Natural killer cell (primary cell): Measurements from ENCODE around the gene TAF4. TPM values are rescaled to one million over a fixed set of nuclear protein-coding genes. Genes with fewer than 3 reads are reported as not detected.

Source experiments
- ATAC-seq, 3 donors: fragments of 150-1000 bp in 2 of 3; fragments of 200-7000 bp in 1 of 3; cut with Tn5 transposase; 1 replicate in 1 of 3; 2 replicates in 2 of 3; pipeline ENCODE4 v1.10.0; 2021; ENCODE audit warnings: mild to moderate bottlenecking in 2 of 3, moderate library complexity in 2 of 3
- DNase-seq, 2 donors: peaks; one replicate each; pipeline versions ENCODE4 v3.0.0 to v3.0.0-alpha.2; 2013 to 2021; ENCODE audit warnings: mixed read lengths in 1 of 2
- H3K27ac ChIP-seq: one replicate; pipeline ENCODE4 v1.5.1; 2013; ENCODE audit warnings: mild to moderate bottlenecking, low read length
- H3K27me3 ChIP-seq: one replicate; pipeline ENCODE4 v1.6.1; 2013; ENCODE audit warnings: low read length; ENCODE audit not compliant: control insufficient read depth, insufficient read depth
- H3K36me3 ChIP-seq: one replicate; pipeline ENCODE4 v1.6.1; 2013; ENCODE audit warnings: low read length; ENCODE audit not compliant: control insufficient read depth, insufficient read depth
- H3K4me1 ChIP-seq: one replicate; pipeline ENCODE4 v1.6.1; 2013; ENCODE audit warnings: low read length; ENCODE audit not compliant: control insufficient read depth, insufficient read depth
- H3K4me3 ChIP-seq: one replicate; pipeline ENCODE4 v1.5.1; 2013; ENCODE audit warnings: low read length
- H3K9me3 ChIP-seq: one replicate; pipeline ENCODE4 v1.6.1; 2013; ENCODE audit warnings: low read length; ENCODE audit not compliant: control insufficient read depth, insufficient read depth
- H3K27ac Mint-ChIP-seq, 2 donors: one replicate each; pipeline ENCODE4 v1.8.0; 2022; ENCODE audit warnings: mild to moderate bottlenecking in 2 of 2, mixed read lengths in 2 of 2, moderate library complexity in 1 of 2
- H3K27me3 Mint-ChIP-seq, 2 donors: one replicate each; pipeline ENCODE4 v1.8.0; 2022; ENCODE audit warnings: low read depth in 2 of 2, mixed read lengths in 2 of 2
- H3K36me3 Mint-ChIP-seq: one replicate; pipeline ENCODE4 v1.8.0; 2022; ENCODE audit warnings: mixed read lengths
- H3K4me1 Mint-ChIP-seq, 2 donors: one replicate each; pipeline ENCODE4 v1.8.0; 2022; ENCODE audit warnings: mixed read lengths in 2 of 2
- H3K4me3 Mint-ChIP-seq: one replicate; pipeline ENCODE4 v1.8.0; 2022; ENCODE audit warnings: mild to moderate bottlenecking, moderate library complexity, mixed read lengths
- H3K9me3 Mint-ChIP-seq, 2 donors: one replicate each; pipeline ENCODE4 v1.8.0; 2022; ENCODE audit warnings: mixed read lengths in 2 of 2
- CTCF ChIP-seq: fragments of 200-600 bp; IDR thresholded peaks from one replicate; pipeline ENCODE4 v1.8.0; 2022; ENCODE audit warnings: antibody characterized with exemption
- WGBS: methylation state at CpG from one replicate; pipeline ENCODE4 v1.1.7; 2013; ENCODE audit warnings: missing lambda C conversion rate; ENCODE audit not compliant: insufficient coverage; 5-methylcytosine and 5-hydroxymethylcytosine counted together
- intact Hi-C: fragments of 100-400 bp; cut with micrococcal nuclease; formaldehyde crosslinking; loops from one replicate; pipeline ENCODE4 v1.14.2; 2022
- total RNA-seq, 4 donors: library from RNA; stranded (reverse); fragments of 120-200 nt in 1 of 4; gene quantifications; one replicate each; pipeline versions ENCODE4 v1.2.3 to v1.2.4, GENCODE V29; 2013 to 2022

The TAF4 gene
- total RNA-seq: 10 to 100 TPM; 30.0 to 35.1 (median 30.3) TPM
- total RNA-seq (2013): 12.1 TPM

GRCh38 chr20:62065674-62066338, at the start of gene TAF4:
TSS of gene TAF4 (minus strand) at chr20:62065881. CDS start at chr20:62065810, 71 bp downstream.
- intact Hi-C loops: loop anchor here (2.0 to 5.0 kb wide), 2 partner anchors 55 to 76 kb away; partner anchors contain the start of genes PSMA7 and SS18L1
- Mint-ChIP-seq H3K36me3 (no peaks in the 10 kb centered on the region), H3K4me3 (peak within 1 kb of the TSS; percentile 94), H3K9me3 (no peaks in the 10 kb centered on the region), H3K4me1 (peaks cover 31 to 42% of the 10 kb centered on the region in 2 donors), H3K27ac (peak within 1 kb of the TSS; percentile 87 to 88), H3K27me3 (peaks cover 6% of the 10 kb centered on the region in 2 donors)
- DNase-seq (peak; percentile 81 to 93), ATAC-seq (peak; percentile 82 to 90 (median 83))
- peaks cover 38% of the 10 kb centered on the region for H3K4me1 ChIP-seq
- H3K36me3 ChIP-seq: no peaks in the 10 kb centered on the region
- H3K4me3 ChIP-seq: peak within 1 kb of the TSS; percentile 61
- peak within 1 kb of the TSS; percentile 67 for H3K27ac ChIP-seq
- under 1% methylated on average over 116 of the region's 116 CpGs for WGBS
- TF ChIP-seq CTCF: no peak
- no peaks in the 10 kb centered on the region for H3K9me3 ChIP-seq
- H3K27me3 ChIP-seq: peaks cover 2% of the 10 kb centered on the region

GRCh38 chr20:62114894-62115293, 49.2 kb upstream of the TAF4 start:
- TF ChIP-seq CTCF: no peak
- Histone ChIP-seq H3K4me3 (no peak overlapping the region), H3K27me3 (peaks cover 18% of the 10 kb centered on the region), H3K4me1 (peaks cover 30% of the 10 kb centered on the region), H3K36me3 (no peaks in the 10 kb centered on the region), H3K27ac (no peak overlapping the region), H3K9me3 (peaks cover 54% of the 10 kb centered on the region)
- intact Hi-C loops: no loop called here
- 60% methylated on average over 8 of the region's 8 CpGs for WGBS
- peaks cover 0 to 22% of the 10 kb centered on the region in 2 donors for H3K4me1 Mint-ChIP-seq
- DNase-seq: no peak
- peaks cover 8% of the 10 kb centered on the region for H3K36me3 Mint-ChIP-seq
- H3K9me3 Mint-ChIP-seq: peaks cover 5 to 11% of the 10 kb centered on the region in 2 donors
- no peak overlapping the region for H3K4me3 Mint-ChIP-seq
- no peak for ATAC-seq
- no peak overlapping the region for H3K27ac Mint-ChIP-seq
- H3K27me3 Mint-ChIP-seq: peaks cover 11 to 12% of the 10 kb centered on the region in 2 donors

DNA sequence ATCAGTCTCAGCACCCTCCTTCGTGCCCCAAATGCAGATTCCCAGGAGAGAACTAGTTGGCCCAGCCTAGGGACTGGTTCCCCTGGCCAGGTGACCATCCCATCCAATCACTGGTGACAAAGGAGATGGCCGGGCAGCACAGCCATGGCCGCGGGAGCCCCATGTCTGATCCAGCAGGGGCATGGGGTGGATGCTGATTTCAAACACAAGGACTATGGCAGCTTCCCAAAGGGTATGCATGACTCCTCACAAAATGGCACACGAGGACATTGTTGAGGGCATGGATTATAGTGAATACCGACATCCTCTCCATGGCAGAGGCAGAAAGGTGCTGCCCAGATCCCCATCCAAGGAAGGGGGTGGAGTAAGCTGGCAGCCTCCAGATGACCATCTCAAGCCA, 46.7 kb upstream of the TAF4 start:
- Mint-ChIP-seq H3K9me3 (peaks cover 8 to 24% of the 10 kb centered on the region in 2 donors), H3K4me1 (peaks cover 0 to 2% of the 10 kb centered on the region in 2 donors), H3K27ac (no peak overlapping the region), H3K36me3 (peaks cover 31% of the 10 kb centered on the region), H3K27me3 (peaks cover 10 to 11% of the 10 kb centered on the region in 2 donors), H3K4me3 (no peak overlapping the region)
- ATAC-seq: no peak
- H3K9me3 ChIP-seq: peaks cover 74% of the 10 kb centered on the region
- TF ChIP-seq CTCF: no peak
- no peak overlapping the region for H3K4me3 ChIP-seq
- H3K27ac ChIP-seq: no peak overlapping the region
- no peak for DNase-seq
- peaks cover 11% of the 10 kb centered on the region for H3K4me1 ChIP-seq
- intact Hi-C loops: no loop called here
- peaks cover 18% of the 10 kb centered on the region for H3K27me3 ChIP-seq
- no peaks in the 10 kb centered on the region for H3K36me3 ChIP-seq
- WGBS: 92% methylated on average over 6 of the region's 6 CpGs
